HG03457 (cell line): ENCODE results near the gene SPOCK1.

ENCODE experiments used
- ATAC-seq: cut with Tn5 transposase; IDR thresholded peaks from one replicate; pipeline ENCODE4 v1.9.1; 2021; ENCODE audit warnings: moderate number of reproducible peaks; ENCODE audit not compliant: unreplicated experiment

Gene SPOCK1

DNA sequence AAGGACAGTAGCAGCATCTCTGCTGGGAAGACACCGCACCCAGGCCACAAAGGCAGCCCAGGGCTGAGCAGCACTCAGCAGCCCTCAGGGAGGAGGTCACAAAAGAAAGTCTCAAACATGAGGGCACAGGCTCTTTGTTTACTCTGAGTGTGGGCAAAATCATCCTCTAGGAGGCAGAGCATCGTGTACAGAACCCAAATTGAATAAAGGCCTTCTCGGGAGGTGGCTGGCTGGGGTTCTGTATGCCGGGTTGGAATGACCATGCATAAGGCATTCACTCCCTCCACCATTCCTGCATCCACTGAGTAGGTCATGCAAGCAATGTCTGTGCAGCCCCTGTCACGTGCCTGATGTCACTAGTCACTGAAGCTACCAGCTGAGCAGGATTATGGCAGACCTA lies 412.8 kb downstream of the SPOCK1 start:
- ATAC-seq: no peak

- ATAC-seq: no peak
These were observed 413.9 kb downstream of the SPOCK1 start for GRCh38 chr5:137085206-137085605.

DNA sequence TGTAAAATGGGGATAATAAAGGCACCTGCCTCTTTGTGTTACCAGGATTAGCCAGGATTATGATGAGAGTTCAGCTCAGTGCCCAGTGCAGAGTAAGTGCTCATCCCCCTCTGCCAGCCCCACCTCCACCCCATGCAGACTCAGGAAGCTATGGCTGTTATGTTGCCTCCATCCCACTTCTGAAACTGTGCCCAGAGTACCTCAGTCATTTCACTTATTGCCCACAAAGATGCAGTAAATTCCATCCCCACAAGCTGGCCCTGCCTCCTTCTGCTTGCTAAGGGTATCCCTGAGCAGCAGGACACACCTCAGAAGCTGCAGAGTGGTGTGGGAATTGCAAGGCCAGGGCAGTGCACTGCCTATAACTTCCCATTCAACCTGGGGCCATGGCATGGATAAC lies 415.1 kb downstream of the SPOCK1 start:
- ATAC-seq: no peak

DNA sequence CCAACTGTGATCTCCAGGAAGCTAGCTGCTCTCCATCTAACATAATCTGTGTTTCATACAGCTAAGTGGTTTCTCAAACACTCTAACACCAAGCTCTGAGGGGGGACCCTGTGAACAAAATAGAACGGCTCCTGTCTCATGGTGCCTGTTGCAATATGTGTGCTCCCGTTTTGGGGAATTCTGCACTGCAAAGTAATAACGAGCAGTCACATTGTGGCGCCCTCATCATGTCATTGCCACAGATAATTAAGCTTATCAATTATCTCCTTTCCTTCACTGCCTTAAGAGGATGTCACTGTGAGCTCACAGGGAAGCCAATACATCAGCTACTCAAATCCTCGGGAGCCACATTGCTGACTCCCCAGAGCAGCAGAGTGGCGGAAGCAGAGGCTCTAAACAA lies 416.2 kb downstream of the SPOCK1 start:
- ATAC-seq: no peak

GRCh38 chr5:137078171-137078665 lies 420.9 kb downstream of the SPOCK1 start:
- no peak for ATAC-seq

DNA sequence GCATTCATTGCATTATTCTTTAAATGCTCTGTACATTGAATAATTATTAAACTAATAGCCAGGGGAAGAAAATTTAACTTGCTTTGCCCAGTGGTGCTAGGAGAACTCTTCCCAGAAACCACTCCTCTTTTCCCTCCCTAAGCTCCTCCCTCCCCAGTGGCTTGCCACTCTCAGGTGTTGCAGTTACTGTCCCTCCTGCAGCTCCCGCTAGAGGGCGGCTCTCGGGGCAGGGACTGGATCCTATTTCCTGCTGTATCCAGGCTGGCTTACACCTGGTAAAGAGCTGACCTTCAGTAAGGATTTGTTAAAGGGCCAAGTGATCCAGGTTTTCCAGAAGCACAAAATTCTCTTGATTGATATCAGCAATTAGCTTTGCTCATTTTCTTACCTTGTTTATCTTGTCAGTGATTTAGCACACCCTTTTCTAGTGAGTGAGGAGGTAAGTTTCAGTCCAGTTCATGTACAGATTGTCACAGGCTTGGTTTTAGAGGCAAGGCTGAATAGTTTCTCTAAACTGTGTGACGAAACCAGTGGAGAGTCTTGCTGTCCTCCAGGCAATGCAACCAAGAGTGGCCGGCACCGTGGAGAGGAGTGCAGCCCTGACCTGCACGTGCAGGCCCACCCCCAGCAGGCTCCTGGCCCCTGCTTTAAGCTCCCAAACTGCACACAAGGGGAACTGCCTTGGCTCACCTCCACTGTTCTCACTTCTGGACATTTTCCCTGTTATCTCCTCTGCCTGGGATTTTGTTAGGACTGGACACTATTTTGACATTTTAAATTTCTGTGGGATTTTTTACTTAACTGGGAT lies 423.8 kb downstream of the SPOCK1 start:
- peak; percentile 57 for ATAC-seq

DNA sequence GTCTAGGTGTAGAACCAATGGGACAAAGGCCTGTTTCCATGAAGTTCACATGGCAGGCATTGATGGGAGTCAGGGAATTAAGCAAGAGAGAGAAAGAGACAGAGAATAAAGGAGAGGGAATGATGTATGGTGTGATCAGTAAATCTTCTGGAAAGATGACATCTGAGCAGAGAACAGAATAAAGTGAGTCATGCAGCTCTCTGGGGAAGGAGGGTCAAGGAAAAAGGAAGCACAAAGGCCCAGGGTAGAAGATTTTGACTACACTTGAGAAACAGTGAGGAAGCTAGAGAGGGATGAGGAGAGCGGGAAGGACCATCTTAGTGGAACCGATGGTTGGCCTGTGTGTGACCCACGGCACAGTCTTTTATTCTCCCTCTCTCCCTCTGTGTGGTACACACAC lies 425.9 kb downstream of the SPOCK1 start:
- no peak for ATAC-seq

- no peak for ATAC-seq
These were observed 426.6 kb downstream of the SPOCK1 start for GRCh38 chr5:137072361-137073115.

GRCh38 chr5:137071931-137072330 lies 427.2 kb downstream of the SPOCK1 start:
- no peak for ATAC-seq

GRCh38 chr5:137071526-137071925 lies 427.6 kb downstream of the SPOCK1 start:
- no peak for ATAC-seq

- ATAC-seq: no peak
These were observed 428.6 kb downstream of the SPOCK1 start for GRCh38 chr5:137070521-137070920.

GRCh38 chr5:137069358-137069757 lies 429.8 kb downstream of the SPOCK1 start:
- ATAC-seq: no peak

- no peak for ATAC-seq
These were observed 437.7 kb downstream of the SPOCK1 start for GRCh38 chr5:137061382-137061781.

DNA sequence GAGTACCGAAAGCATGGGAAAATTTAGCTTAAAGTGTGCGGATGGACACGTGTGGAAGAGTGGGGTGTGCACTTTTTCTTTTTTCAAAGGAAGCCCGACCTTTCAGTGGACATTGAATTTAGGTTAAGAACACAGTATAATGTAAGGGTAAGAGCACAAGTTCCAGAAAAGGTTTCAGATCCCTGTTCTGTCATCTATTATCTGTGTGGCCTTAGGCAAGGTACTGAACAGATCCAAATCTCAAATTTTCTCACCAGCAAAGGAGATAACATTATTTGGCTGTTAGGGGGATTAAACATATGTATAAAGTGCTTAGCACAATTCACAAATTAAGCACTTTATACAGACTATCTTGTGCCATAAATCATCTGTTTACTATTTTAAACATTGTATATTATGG lies 441.0 kb downstream of the SPOCK1 start:
- no peak for ATAC-seq

GRCh38 chr5:137056676-137057075 lies 442.4 kb downstream of the SPOCK1 start:
- no peak for ATAC-seq

DNA sequence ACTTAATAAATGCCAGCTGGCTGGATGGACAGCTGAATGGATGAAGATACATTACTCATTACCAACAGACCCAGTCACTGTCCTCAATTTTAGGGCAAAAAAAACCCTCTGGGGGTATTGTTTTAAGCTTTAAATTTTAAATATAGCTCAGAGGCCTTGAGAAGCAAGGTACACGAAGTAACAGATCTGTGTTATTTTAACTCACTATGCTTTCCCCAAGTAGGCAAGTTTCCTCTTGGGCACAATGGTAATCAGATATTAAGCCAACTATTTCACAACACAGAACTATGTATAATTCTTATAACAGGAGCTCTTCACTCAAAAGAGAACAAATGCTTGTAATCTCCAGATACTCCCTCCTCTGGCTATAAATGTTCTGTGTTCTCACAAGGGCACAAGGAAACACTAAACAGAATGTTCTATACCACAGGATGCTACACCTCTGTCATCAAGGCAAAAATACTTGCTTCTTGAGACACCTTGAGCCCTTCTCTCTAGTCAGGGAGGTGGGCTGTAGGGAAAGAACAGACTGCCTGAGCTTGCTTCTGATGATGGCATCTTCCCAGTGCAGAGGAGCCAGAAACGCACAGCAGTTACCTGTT lies 443.8 kb downstream of the SPOCK1 start:
- no peak for ATAC-seq

- ATAC-seq: no peak
These were observed 444.3 kb downstream of the SPOCK1 start for GRCh38 chr5:137054792-137055191.

- no peak for ATAC-seq
These were observed 444.8 kb downstream of the SPOCK1 start for GRCh38 chr5:137054335-137054734.

DNA sequence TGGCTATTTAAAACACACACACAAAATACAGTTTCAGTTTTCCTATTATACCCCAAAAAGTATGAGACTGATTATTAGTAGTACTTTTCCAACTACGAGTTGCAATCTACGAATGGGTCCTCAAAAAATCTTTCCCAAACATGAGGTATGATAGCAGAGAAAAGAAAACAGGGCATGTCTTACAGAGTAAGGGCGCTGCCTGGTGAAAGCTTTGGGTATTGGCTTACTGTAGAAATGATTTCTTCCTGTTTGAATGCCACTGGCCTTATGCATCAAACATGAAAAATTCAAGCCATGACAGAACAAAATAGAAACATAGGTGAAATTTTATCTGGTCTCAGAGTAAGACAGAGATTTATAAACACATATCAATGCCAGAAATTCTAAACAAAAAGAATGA lies 448.0 kb downstream of the SPOCK1 start:
- no peak for ATAC-seq

GRCh38 chr5:137040641-137041340 lies 458.3 kb downstream of the SPOCK1 start:
- no peak for ATAC-seq

- no peak for ATAC-seq
These were observed 459.1 kb downstream of the SPOCK1 start for GRCh38 chr5:137040024-137040423.
